NCI-H2107 treated with DMSO at 0.1 percent for 48 hours (cell line): ENCODE measurements around the gene DISP3.
A peak's percentile ranks its signal among the peaks of the same experiment; 100 is the strongest.

Source experiments
- DNase-seq: peaks from one replicate; lab custom pipeline; 2025; ENCODE audit not compliant: unreplicated experiment; lab: John Stamatoyannopoulos, UW

Gene DISP3

GRCh38 chr1:11540773-11541160 is 61.8 kb downstream of the DISP3 start:
- no peak for DNase-seq

GRCh38 chr1:11541236-11541635 is 62.3 kb downstream of the DISP3 start:
- DNase-seq, result no peak

DNA sequence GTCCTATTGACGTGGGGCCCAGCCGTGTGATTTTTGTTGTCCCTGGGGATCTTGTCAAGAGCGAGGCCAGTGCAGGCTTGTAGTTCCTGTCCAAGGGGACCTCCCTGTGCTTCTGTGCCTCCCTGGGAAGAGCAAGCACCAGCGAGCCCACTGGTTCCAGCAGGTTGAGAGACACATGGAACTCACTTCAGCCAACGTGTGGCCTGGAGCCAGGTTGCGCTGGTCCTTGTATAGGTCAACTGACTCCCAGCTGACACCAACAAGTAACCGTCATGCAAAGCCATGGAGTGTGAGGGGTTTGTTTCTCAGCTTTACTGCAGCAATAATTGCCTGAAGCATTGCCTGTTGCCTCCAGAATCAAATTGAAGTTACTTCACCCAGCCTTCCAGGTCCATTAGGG is 63.0 kb downstream of the DISP3 start:
- DNase-seq, result no peak

DNA sequence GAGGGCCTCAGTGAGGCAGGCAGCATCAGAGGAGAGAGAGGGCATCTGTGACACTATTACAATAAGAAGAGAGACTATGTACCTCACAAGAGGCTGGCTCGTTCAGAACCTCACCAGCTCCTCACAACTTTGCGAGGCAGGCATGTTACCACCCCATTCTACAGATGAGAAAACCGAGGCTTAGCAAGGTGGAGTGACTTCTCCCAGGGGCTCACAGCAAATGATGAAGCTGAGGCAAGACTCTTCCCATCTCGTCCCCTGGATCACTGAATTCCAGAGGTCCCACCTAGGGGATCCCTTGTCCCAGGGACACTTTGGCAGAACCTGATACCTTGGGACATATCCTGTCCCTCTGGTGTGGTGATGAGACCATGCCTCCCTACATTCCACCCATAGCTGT is 64.4 kb downstream of the DISP3 start:
- no peak for DNase-seq

DNA sequence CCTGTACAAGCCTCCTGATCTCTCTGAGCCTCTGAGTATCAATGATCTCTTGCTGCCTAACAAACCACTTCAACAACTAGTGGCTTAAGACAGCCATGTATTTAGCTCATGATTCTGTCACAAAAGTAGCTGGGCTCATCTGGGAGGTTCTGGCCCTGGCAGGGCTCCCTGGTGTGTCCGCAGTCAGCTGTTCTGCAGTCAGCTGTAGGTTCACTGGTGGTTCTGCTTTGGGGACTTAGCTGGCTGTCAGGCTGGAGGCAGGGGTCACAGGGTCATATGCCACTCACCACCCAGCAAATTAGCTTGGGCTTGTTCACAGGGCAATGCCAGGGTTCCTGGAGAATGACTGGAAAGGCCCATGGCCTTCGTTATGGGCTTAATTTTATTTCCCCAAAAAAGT is 64.8 kb downstream of the DISP3 start:
- no peak for DNase-seq

DNA sequence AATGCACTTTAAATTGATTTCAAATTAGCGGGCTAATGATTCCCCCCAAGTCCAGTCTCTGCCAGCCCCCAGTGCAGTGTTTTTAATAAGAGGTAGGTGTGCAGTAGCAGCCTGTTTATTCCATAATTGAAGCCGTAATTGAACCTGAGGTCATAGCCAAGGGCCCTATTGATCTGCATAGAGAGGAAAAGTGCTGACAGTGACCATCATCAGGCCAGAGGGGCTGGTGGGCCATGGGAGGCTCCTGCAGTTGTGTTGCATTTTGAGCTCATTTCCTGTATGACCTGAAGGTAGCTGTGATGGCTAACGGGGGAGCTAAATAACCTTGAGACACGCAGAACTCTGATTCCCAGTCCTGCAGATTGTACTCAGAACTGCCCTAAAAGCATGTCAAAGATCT is 67.5 kb downstream of the DISP3 start:
- DNase-seq, result no peak

GRCh38 chr1:11550664-11551283 is 71.8 kb downstream of the DISP3 start:
- DNase-seq, result no peak

- no peak for DNase-seq
Observed at GRCh38 chr1:11558276-11558675, 79.3 kb downstream of the DISP3 start.

DNA sequence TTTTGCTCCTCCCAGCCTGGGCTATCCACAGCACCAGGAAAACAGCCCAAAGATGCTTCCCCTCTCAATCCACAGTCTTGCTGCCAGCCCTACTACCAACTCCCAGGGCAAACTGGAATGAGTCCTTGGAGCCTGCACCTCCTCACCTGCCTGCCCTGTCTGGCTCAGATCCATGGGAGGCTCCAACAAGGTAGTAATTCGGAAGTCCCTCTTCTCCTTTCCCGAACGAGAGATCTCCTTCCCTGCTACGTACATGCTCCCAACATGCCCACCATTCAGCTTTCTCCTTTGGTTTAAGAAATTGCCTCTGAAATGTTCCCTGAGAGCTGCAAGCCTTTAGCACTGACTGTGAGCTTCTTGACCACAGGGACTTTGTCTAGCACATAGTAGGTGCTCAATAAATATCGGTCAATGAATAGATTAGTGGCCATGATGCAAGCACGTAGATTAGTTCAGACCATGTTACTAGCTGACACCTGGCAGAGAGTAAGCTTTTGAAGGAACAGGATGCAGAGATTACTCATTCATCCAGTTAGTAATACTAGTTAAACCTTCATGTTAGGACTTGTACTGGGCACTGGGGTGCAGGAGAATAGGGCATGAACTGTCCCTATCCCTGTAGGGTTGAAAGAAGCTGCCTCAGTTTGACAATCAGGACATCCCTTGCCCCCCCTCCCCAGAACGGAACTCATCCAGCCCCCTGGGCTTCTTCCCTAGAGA is 80.1 kb downstream of the DISP3 start:
- no peak for DNase-seq

DNA sequence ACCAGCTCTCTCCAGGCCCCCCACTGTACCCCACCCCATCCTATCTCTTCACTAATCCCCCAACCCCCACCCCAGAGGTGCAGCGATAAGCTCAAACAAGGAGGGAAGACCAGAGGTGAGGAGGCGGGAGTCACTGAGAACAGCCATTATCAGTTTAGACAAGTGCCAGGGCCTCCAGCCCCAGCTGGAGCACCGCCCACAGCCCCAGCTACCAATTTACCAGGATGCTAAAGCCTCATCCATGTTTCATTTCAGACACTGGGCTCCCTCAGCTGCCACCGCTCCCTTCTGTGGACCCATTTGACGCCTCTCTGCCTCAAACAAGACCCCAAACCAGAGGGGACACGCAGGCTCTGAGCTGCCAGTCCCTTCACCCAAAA is 80.6 kb downstream of the DISP3 start:
- no peak for DNase-seq

DNA sequence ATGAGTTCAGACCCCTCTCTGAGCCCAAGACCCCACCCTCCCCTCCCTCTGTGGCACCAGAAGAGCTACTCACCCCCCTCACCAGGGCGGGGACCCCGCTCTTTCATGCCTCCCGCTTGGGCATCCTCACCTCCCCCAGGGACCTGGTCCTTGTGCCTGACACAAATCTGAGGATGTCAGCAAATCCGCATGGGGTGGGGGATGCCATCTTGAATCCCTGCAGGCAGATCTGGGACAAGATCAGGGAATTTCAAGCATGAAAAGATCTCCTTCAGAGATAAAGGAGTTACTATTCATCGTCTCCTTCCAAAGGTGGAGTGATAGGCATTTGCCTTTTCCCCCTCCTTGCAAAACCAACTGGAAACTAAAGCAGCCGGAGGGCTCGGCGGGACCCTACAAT is 81.1 kb downstream of the DISP3 start:
- DNase-seq, result no peak

DNA sequence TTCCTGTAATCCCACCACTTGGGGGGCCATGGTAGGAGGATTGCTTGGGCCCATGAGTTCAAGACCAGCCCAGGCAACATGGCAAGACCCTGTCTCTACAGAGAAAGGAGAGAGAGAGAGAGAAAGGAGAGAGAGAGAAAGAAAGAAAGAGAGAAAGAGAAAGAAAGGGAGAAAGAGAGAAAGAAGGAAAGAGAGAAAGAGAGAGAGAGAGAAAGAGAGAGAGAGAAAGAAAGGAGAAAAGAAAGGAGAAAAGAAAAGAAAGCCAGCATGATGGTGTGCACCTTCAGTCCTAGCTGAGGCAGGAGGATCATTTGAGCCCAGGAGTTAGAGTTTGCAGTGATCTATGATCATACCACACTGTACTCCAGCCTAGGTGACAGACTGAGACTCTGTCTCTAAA is 82.8 kb downstream of the DISP3 start:
- DNase-seq, result no peak

GRCh38 chr1:11562664-11563063 is 83.7 kb downstream of the DISP3 start:
- DNase-seq, result no peak

GRCh38 chr1:11563560-11564069 is 84.7 kb downstream of the DISP3 start:
- peak; percentile 49 for DNase-seq

GRCh38 chr1:11564237-11564636 is 85.3 kb downstream of the DISP3 start:
- DNase-seq, result no peak

DNA sequence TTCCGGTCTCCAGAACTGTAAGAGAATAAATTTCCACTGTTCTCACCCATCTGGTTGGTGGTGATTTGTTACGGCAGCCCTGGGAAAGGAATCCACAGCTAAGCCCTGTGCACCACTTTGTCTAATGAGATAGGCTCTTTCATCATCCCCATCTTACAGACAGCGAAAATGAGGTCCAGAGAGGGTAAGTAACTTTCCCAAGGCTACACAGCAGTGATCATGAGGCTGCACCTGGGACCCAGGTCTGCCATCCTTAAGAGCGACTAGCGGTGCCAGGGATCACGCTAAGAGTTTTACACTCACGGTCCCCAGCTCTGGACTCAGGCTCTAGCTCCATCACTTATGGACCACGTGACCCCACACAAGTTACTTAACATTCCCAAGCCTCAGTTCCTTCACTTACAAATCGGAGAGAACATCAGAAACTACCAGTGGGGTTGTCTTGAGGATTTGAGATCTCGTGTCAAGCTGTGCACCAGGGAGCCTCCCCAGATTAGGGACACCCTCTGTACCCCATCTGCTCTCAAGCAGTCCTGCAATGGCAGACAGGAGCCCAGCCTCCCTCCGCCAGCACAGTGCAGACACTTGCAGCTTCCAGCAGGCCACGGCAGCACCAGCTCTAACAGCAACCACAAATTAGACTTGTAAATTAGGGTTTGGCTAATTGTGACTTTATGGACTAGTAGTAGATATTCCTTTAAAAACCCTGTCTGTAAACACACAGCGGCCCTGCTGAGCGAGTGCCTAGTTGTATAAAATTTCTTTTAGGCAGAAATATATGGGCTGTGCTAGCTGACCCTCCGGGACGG is 87.3 kb downstream of the DISP3 start:
- no peak for DNase-seq

DNA sequence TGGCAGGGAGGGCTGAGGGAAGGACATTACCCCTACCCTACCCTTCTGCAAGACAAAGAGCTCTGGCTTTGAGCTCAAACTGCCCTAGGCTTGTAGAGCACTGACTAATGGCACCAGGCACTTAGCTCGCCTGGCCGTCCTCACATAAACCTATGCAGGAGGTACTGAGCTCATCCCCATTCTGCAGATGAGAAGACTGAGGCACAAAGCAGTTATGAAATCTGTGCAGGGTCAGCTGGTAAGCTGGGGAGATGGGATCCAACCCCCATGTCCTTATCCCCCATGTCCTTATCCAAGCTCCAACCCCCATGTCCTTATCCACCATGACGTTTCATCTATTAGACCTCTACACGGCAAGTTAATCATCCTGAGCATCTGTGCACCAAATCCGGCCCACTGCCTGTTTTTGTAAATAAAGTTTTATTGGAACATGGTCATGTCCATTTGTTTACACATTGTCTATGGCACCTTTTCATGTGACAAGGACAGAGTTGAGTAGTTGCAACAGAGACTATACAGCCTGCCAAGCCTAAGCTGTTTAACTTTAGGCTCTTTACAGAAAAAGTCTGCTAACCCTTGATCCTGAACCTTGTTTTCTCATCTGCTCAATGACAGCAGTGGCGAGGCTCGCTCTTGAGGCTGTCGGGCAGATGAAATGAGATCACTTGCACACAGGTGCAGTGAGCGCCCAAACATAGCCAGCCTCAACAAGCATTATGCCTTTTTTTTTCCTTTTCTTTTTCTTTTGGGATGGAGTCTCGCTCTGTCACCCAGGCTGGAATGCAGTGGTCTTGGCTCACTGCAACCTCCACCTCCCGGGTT is 88.5 kb downstream of the DISP3 start:
- DNase-seq, result peak; percentile 7

- DNase-seq, result no peak
Observed at GRCh38 chr1:11568687-11569086, 89.7 kb downstream of the DISP3 start.

GRCh38 chr1:11569551-11569950 is 90.6 kb downstream of the DISP3 start:
- no peak for DNase-seq

GRCh38 chr1:11569954-11570353 is 91.0 kb downstream of the DISP3 start:
- no peak for DNase-seq

DNA sequence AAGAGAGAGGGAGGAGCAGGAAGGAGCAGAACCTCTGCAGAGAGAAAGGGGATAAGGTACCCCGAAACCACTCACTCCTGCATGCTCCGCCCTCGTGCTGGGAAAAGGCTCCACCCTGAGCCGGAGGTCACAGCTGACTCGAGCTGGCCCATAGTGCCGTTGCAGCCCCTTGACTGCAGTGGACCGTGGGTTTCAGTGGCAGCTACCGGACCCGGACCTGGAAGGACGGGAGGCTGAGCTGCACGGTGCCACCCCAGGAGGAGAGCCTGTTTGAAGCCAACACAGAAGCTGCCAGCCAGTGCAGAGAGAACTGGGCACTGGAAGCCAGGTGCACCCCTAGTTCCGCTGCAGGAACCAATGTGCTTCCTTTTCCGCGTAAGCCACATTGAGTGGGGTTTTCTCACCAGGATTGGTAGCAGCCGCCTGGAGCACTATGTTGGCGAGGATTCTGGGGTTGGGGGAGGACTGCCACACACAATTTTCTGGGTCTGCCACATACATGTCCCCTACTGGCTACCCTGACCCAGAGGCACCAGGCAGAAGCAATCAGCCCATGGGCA is 91.9 kb downstream of the DISP3 start:
- DNase-seq, result no peak
